ENCODE data around the gene POMT1. TPM values are rescaled to one million over a fixed set of nuclear protein-coding genes. Genes with fewer than 3 reads are reported as not detected.

Gene POMT1
- total RNA-seq, 1 donor from 2014 or later: 57.6 TPM

DNA sequence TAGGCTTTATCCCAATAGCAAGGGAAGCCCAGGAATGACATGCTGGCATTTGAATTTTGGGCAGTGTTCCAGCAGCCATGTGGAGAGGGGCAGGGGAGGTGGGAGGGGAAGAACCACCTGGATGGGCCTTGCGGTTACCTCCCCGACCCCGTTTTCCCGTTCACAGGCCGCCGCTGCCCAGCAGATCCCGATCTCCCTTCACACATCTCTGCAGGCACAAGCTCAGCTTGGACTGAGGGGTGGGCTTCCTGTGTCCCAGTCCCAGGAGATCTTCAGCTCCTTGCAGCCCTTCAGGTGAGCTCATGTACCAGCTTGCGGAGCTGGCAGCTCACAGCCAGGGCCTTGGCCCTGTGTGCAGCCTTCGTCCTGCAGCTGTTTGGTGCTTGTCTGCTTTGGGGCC, 15.7 kb upstream of the POMT1 start:
- peak overlapping the region; percentile 75 for H3K27ac Mint-ChIP-seq (ENCODE audit: unreplicated experiment)
- DNase-seq (ENCODE audit: low spot score): no peak
- H3K4me1 Mint-ChIP-seq (ENCODE audit: unreplicated experiment): no peaks in the 10 kb centered on the region
- H3K36me3 Mint-ChIP-seq (ENCODE audit: low read depth, unreplicated experiment): peaks cover 84% of the 10 kb centered on the region
- H3K4me3 Mint-ChIP-seq (ENCODE audit: unreplicated experiment): no peak overlapping the region
- H3K27me3 Mint-ChIP-seq (ENCODE audit: unreplicated experiment): peaks cover 29% of the 10 kb centered on the region
- no peaks in the 10 kb centered on the region for H3K9me3 Mint-ChIP-seq (ENCODE audit: unreplicated experiment)
- TF ChIP-seq, protein P1, sequence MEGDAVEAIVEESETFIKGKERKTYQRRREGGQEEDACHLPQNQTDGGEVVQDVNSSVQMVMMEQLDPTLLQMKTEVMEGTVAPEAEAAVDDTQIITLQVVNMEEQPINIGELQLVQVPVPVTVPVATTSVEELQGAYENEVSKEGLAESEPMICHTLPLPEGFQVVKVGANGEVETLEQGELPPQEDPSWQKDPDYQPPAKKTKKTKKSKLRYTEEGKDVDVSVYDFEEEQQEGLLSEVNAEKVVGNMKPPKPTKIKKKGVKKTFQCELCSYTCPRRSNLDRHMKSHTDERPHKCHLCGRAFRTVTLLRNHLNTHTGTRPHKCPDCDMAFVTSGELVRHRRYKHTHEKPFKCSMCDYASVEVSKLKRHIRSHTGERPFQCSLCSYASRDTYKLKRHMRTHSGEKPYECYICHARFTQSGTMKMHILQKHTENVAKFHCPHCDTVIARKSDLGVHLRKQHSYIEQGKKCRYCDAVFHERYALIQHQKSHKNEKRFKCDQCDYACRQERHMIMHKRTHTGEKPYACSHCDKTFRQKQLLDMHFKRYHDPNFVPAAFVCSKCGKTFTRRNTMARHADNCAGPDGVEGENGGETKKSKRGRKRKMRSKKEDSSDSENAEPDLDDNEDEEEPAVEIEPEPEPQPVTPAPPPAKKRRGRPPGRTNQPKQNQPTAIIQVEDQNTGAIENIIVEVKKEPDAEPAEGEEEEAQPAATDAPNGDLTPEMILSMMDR (IDR thresholded peaks at IDR 0.05; ENCODE audit: unreplicated experiment): no peak

DNA sequence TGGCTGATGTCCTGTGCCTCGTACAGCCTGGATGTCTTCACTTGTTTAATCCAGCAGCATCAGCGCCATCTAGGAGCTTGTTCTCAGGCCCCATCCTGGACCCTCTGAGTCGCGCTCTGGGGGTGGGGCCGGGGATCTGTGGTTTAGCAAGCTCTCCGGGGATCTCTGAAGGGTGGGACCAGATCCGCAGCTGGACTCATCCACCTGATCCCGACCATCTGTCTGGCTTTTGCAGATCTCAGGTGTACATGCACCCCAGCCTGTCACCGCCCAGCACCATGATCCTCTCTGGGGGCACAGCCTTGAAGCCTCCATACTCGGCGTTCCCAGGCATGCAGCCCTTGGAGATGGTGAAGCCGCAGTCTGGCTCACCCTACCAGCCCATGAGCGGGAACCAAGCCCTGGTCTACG, 15.1 kb upstream of the POMT1 start:
- Mint-ChIP-seq H3K36me3 (ENCODE audit: low read depth, unreplicated experiment) (peaks cover 83% of the 10 kb centered on the region), H3K4me1 (ENCODE audit: unreplicated experiment) (no peaks in the 10 kb centered on the region), H3K9me3 (ENCODE audit: unreplicated experiment) (no peaks in the 10 kb centered on the region), H3K27ac (ENCODE audit: unreplicated experiment) (no peak overlapping the region), H3K4me3 (ENCODE audit: unreplicated experiment) (no peak overlapping the region), H3K27me3 (ENCODE audit: unreplicated experiment) (peaks cover 23% of the 10 kb centered on the region)
- no peak for DNase-seq (ENCODE audit: low spot score)
- TF ChIP-seq, protein P1 (IDR thresholded peaks at IDR 0.05; ENCODE audit: unreplicated experiment): no peak

DNA sequence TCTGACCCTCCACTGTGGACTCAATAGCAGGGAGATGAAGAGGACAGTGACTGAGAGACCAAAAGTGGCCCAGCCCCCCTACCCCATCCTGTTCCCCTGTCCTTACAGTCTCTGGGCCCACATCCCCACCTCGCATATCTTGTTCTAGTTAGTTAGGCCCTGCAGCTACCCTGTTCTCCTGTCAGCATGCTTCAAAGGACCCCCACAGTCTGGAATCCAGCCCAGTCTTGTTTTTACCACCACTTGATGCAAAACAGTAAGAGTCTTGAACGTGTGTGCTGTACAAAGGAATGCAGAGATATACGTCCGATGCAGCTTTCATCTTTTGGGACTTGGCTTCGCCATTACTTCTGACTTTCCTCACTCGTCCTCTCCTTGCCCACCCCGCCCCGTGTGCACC, 12.2 kb upstream of the POMT1 start:
- no peak overlapping the region for H3K27ac Mint-ChIP-seq (ENCODE audit: unreplicated experiment)

DNA sequence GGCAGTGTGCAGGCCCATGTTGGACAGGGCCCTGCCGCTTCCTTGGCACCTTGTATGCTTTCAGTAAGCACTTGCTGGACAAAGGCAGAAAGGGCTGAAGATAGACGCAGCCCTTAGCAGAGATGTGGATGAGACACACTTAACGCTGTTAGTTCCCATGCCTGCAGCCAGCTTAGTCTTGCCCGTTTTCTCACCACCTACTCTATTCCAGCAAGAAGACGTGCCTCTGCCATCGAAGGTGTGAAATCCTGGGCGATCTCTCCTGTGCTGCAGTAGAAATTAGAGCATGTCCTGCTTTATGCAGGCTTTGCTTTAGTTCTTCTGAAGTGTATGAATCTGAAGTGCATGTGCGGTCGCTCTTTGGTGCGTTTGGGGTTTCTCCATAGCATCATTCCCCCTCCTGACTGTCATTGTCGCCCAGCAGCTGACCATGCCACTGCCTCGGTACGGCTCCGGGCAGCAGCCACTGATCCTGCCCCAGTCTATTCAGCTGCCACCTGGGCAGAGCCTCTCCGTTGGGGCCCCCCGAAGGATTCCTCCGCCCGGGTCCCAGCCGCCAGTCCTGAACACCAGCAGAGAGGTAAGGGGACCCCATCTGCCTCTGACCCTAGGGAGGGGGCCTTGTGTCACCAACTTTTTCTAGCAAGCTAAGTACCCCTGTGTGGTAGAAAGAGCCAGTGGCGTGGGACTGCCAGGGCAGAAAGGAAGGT, 11.6 kb upstream of the POMT1 start:
- no peak overlapping the region for H3K27ac Mint-ChIP-seq (ENCODE audit: unreplicated experiment)
- peaks cover 31% of the 10 kb centered on the region for H3K27me3 Mint-ChIP-seq (ENCODE audit: unreplicated experiment)
- H3K4me1 Mint-ChIP-seq (ENCODE audit: unreplicated experiment): no peaks in the 10 kb centered on the region
- H3K4me3 Mint-ChIP-seq (ENCODE audit: unreplicated experiment): no peak overlapping the region
- DNase-seq (ENCODE audit: low spot score): no peak
- TF ChIP-seq, protein P1 (IDR thresholded peaks at IDR 0.05; ENCODE audit: unreplicated experiment): no peak
- H3K36me3 Mint-ChIP-seq (ENCODE audit: low read depth, unreplicated experiment): peaks cover 85% of the 10 kb centered on the region
- H3K9me3 Mint-ChIP-seq (ENCODE audit: unreplicated experiment): no peaks in the 10 kb centered on the region

More for the DNA sequence above, 12.2 kb upstream of the POMT1 start:
- Mint-ChIP-seq H3K27me3 (ENCODE audit: unreplicated experiment) (peaks cover 29% of the 10 kb centered on the region), H3K9me3 (ENCODE audit: unreplicated experiment) (no peaks in the 10 kb centered on the region), H3K4me3 (ENCODE audit: unreplicated experiment) (no peak overlapping the region), H3K4me1 (ENCODE audit: unreplicated experiment) (no peaks in the 10 kb centered on the region), H3K36me3 (ENCODE audit: low read depth, unreplicated experiment) (peaks cover 86% of the 10 kb centered on the region)
- TF ChIP-seq, protein P1 (IDR thresholded peaks at IDR 0.05; ENCODE audit: unreplicated experiment): no peak
- no peak for DNase-seq (ENCODE audit: low spot score)

DNA sequence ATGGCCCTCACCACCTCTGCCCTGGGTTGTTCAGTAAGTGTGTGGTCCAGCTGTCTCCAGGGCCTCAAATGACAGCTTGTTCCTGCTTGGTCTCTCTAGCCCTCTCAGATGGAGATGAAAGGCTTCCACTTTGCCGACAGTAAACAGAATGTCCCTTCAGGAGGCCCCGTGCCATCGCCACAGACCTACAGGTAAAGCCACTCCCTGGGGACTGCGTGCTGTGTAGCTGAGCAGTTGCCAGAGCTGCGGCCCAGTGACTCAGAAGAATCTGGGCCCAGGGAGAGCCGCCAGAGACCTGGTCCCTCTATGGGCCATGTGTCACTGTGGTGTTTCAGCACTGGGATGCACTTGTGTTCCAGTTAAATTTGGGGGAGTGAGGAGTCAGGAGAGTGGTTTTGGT, 10.6 kb upstream of the POMT1 start:
- H3K4me1 Mint-ChIP-seq (ENCODE audit: unreplicated experiment): no peaks in the 10 kb centered on the region
- DNase-seq (ENCODE audit: low spot score): no peak
- H3K4me3 Mint-ChIP-seq (ENCODE audit: unreplicated experiment): no peak overlapping the region
- peaks cover 81% of the 10 kb centered on the region for H3K36me3 Mint-ChIP-seq (ENCODE audit: low read depth, unreplicated experiment)
- H3K27ac Mint-ChIP-seq (ENCODE audit: unreplicated experiment): no peak overlapping the region
- TF ChIP-seq, protein P1 (IDR thresholded peaks at IDR 0.05; ENCODE audit: unreplicated experiment): no peak
- peaks cover 31% of the 10 kb centered on the region for H3K27me3 Mint-ChIP-seq (ENCODE audit: unreplicated experiment)
- no peaks in the 10 kb centered on the region for H3K9me3 Mint-ChIP-seq (ENCODE audit: unreplicated experiment)
